ENCODE results near the gene BTRC. TPM values are rescaled to one million over a fixed set of nuclear protein-coding genes. Genes with fewer than 3 reads are reported as not detected.

Gene BTRC
- total RNA-seq, 6 experiments from 2014 or later, result 22.3 to 27.9 (median 24.5) TPM

- DNase-seq, result no peak
Observed at GRCh38 chr10:101492814-101493213, 138.8 kb downstream of the BTRC start.

GRCh38 chr10:101493249-101493648 lies 139.3 kb downstream of the BTRC start:
- Mint-ChIP-seq H3K27ac (no peak overlapping the region), H3K27me3 (ENCODE audit: insufficient read depth) (no peaks in the 10 kb centered on the region), H3K36me3 (ENCODE audit: low read depth) (no peaks in the 10 kb centered on the region), H3K4me1 (ENCODE audit: low read depth) (peaks cover 11% of the 10 kb centered on the region), H3K4me3 (no peak overlapping the region), H3K9me3 (no peaks in the 10 kb centered on the region)
- DNase-seq, result no peak
- TF ChIP-seq CTCF (IDR thresholded peaks at IDR 0.05), result no peak

More at GRCh38 chr10:101492814-101493213, 138.8 kb downstream of the BTRC start:
- no peak for TF ChIP-seq CTCF (IDR thresholded peaks at IDR 0.05)
- H3K4me1 Mint-ChIP-seq (ENCODE audit: low read depth), result peaks cover 11% of the 10 kb centered on the region
- no peaks in the 10 kb centered on the region for H3K27me3 Mint-ChIP-seq (ENCODE audit: insufficient read depth)
- H3K27ac Mint-ChIP-seq, result no peak overlapping the region
- H3K4me3 Mint-ChIP-seq, result no peak overlapping the region
- no peaks in the 10 kb centered on the region for H3K9me3 Mint-ChIP-seq
- no peaks in the 10 kb centered on the region for H3K36me3 Mint-ChIP-seq (ENCODE audit: low read depth)

- H3K4me3 Mint-ChIP-seq, result no peak overlapping the region
- H3K9me3 Mint-ChIP-seq, result no peaks in the 10 kb centered on the region
- no peak for TF ChIP-seq CTCF (IDR thresholded peaks at IDR 0.05)
- H3K4me1 Mint-ChIP-seq (ENCODE audit: low read depth), result peaks cover 11% of the 10 kb centered on the region
- no peak overlapping the region for H3K27ac Mint-ChIP-seq
- H3K36me3 Mint-ChIP-seq (ENCODE audit: low read depth), result no peaks in the 10 kb centered on the region
- H3K27me3 Mint-ChIP-seq (ENCODE audit: insufficient read depth), result no peaks in the 10 kb centered on the region; the same call in 1 of the 2 replicates
- DNase-seq, result no peak
Observed at GRCh38 chr10:101493782-101494281, 139.9 kb downstream of the BTRC start.

- no peak for DNase-seq
- no peak for TF ChIP-seq CTCF (IDR thresholded peaks at IDR 0.05)
- Mint-ChIP-seq H3K9me3 (no peaks in the 10 kb centered on the region), H3K36me3 (ENCODE audit: low read depth) (no peaks in the 10 kb centered on the region), H3K27me3 (ENCODE audit: insufficient read depth) (no peaks in the 10 kb centered on the region; the same call in 1 of the 2 replicates), H3K27ac (no peak overlapping the region), H3K4me3 (no peak overlapping the region), H3K4me1 (ENCODE audit: low read depth) (peaks cover 3% of the 10 kb centered on the region)
Observed at GRCh38 chr10:101494650-101495049, 140.7 kb downstream of the BTRC start.

- Mint-ChIP-seq H3K27me3 (ENCODE audit: insufficient read depth) (no peaks in the 10 kb centered on the region; the same call in 1 of the 2 replicates), H3K36me3 (ENCODE audit: low read depth) (no peaks in the 10 kb centered on the region), H3K4me1 (ENCODE audit: low read depth) (no peaks in the 10 kb centered on the region), H3K9me3 (no peaks in the 10 kb centered on the region), H3K27ac (no peak overlapping the region), H3K4me3 (no peak overlapping the region)
- DNase-seq, result peak; percentile 6
- peak; percentile 42 for TF ChIP-seq CTCF (IDR thresholded peaks at IDR 0.05)
Observed at GRCh38 chr10:101495324-101495925, 141.5 kb downstream of the BTRC start.
